Erythroblast (primary cell): ENCODE results near the gene P2RY8.

Experiments
- GATA1 ChIP-seq: IDR thresholded peaks from 2 replicates; pipeline ENCODE4 v1.6.1; 2011; ENCODE audit warnings: low read depth, mild to moderate bottlenecking, control low read depth, low read length, moderate library complexity
- POLR2A ChIP-seq: IDR thresholded peaks from 2 replicates; pipeline ENCODE4 v1.6.1; 2011; ENCODE audit warnings: mild to moderate bottlenecking, low read length

DNA sequence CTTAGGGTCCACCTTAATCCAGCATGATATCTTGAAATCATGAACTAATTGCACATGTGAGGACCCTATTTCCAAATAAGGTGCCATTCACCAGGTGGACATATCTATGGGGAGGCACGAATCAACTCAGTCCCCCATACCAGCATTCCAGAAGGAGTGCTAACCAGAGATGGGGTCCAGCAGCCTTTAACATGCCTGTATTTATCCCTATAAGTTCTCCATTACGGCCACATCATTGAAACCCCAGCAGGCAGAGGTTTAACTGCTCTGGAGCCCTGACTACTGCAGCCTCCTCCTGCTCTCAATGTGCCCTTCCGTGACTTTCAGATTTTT is 81.1 kb downstream of the P2RY8 start:
- no peak for TF ChIP-seq POLR2A
- TF ChIP-seq GATA1 = no peak
